Activated CD4-positive, alpha-beta T cell treated with anti-CD3 and anti-CD28 coated beads, Interleukin-10, Interleukin-2, amounts not matched to agents 100 ng/mL and 50 ng/mL, durations not matched to agents 16 hours and 8 hours (primary cell): Measurements from ENCODE around the gene CNTROB.
"Not testable (repeated sequence)": the region's sequence is repeated elsewhere in the genome, so short reads cannot be mapped to it uniquely, and the experiment has no call there.

Experiments
- DNase-seq: peaks from one replicate; pipeline ENCODE4 v3.0.0-alpha.2; 2020

CNTROB gene

GRCh38 chr17:7944326-7944725 lies 12.3 kb downstream of the CNTROB start:
- no peak for DNase-seq

- DNase-seq = no peak
Measured at GRCh38 chr17:7945651-7946050, 13.6 kb downstream of the CNTROB start.

- DNase-seq = no peak
Measured at GRCh38 chr17:7946441-7946840, 14.4 kb downstream of the CNTROB start.

- DNase-seq = no peak
Measured at GRCh38 chr17:7947651-7948050, 15.6 kb downstream of the CNTROB start.

- DNase-seq = no peak
Measured at GRCh38 chr17:7950578-7950977, 18.6 kb downstream of the CNTROB start.

- peak; percentile 87 for DNase-seq
Measured at GRCh38 chr17:7951143-7951792, 19.3 kb downstream of the CNTROB start.

GRCh38 chr17:7953266-7953665 lies 21.3 kb downstream of the CNTROB start:
- DNase-seq = not testable (repeated sequence)

GRCh38 chr17:7955414-7956227 lies 23.6 kb downstream of the CNTROB start:
- DNase-seq = no peak

GRCh38 chr17:7956228-7956965 lies 24.4 kb downstream of the CNTROB start:
- no peak for DNase-seq

GRCh38 chr17:7959503-7960253 lies 27.7 kb downstream of the CNTROB start:
- no peak for DNase-seq

GRCh38 chr17:7961421-7961820 lies 29.4 kb downstream of the CNTROB start:
- no peak for DNase-seq

- no peak for DNase-seq
Measured at GRCh38 chr17:7967751-7968150, 35.7 kb downstream of the CNTROB start.

- DNase-seq = no peak
Measured at GRCh38 chr17:7969433-7969832, 37.4 kb downstream of the CNTROB start.

- no peak for DNase-seq
Measured at GRCh38 chr17:7971651-7972050, 39.6 kb downstream of the CNTROB start.

- no peak for DNase-seq
Measured at GRCh38 chr17:7972131-7972785, 40.3 kb downstream of the CNTROB start.

- DNase-seq = no peak
Measured at GRCh38 chr17:7974638-7975131, 42.7 kb downstream of the CNTROB start.

- DNase-seq = no peak
Measured at GRCh38 chr17:7977039-7977438, 45.0 kb downstream of the CNTROB start.

GRCh38 chr17:7977805-7978204 lies 45.8 kb downstream of the CNTROB start:
- DNase-seq = peak; percentile 20

- peak; percentile 31 for DNase-seq
Measured at GRCh38 chr17:7982173-7982572, 50.2 kb downstream of the CNTROB start.

- no peak for DNase-seq
Measured at GRCh38 chr17:7982666-7983065, 50.7 kb downstream of the CNTROB start.

- no peak for DNase-seq
Measured at GRCh38 chr17:7984904-7985303, 52.9 kb downstream of the CNTROB start.
